Omental fat pad (tissue), 4 donors: ENCODE measurements around the gene SRBD1. TPM values are rescaled to one million over a fixed set of nuclear protein-coding genes. Genes with fewer than 3 reads are reported as not detected.
A peak's percentile ranks its signal among the peaks of the same experiment; 100 is the strongest.

Experiments
- ATAC-seq: fragments of 150-250 bp; one replicate; pipeline ENCODE4 v1.9.1; 2016; ENCODE audit warnings: mild to moderate bottlenecking, moderate library complexity; ENCODE audit not compliant: low FRiP score
- DNase-seq: peaks from one replicate; pipeline ENCODE4 v3.0.0-alpha.2; 2019; ENCODE audit warnings: low spot score
- total RNA-seq, 4 donors: library from RNA; depleted of rRNA; stranded (reverse); fragments of >200 nt; gene quantifications; one replicate each; pipeline ENCODE4 v1.1.0, GENCODE V29; 2016
- TF ChIP-seq, protein P1 (sequence below), 3 donors: fragments of 450-650 bp; IDR thresholded peaks; one replicate each; pipeline ENCODE4 v1.5.1; 2016 to 2017; ENCODE audit warnings: antibody characterized with exemption in 3 of 3, mild to moderate bottlenecking in 3 of 3, moderate library complexity in 2 of 3

SRBD1 gene
- total RNA-seq, 4 donors from 2014 or later: 10.3 to 36.4 (median 14.1) TPM

- ATAC-seq (no peak), DNase-seq (no peak)
- TF ChIP-seq, protein P1, sequence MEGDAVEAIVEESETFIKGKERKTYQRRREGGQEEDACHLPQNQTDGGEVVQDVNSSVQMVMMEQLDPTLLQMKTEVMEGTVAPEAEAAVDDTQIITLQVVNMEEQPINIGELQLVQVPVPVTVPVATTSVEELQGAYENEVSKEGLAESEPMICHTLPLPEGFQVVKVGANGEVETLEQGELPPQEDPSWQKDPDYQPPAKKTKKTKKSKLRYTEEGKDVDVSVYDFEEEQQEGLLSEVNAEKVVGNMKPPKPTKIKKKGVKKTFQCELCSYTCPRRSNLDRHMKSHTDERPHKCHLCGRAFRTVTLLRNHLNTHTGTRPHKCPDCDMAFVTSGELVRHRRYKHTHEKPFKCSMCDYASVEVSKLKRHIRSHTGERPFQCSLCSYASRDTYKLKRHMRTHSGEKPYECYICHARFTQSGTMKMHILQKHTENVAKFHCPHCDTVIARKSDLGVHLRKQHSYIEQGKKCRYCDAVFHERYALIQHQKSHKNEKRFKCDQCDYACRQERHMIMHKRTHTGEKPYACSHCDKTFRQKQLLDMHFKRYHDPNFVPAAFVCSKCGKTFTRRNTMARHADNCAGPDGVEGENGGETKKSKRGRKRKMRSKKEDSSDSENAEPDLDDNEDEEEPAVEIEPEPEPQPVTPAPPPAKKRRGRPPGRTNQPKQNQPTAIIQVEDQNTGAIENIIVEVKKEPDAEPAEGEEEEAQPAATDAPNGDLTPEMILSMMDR (IDR thresholded peaks at IDR 0.05): no peak
These were observed 151.2 kb downstream of the SRBD1 start for GRCh38 chr2:45459860-45460259.

- ATAC-seq: peak; percentile 75
These were observed 152.0 kb downstream of the SRBD1 start for GRCh38 chr2:45458909-45459563.

GRCh38 chr2:45457211-45457945, 153.7 kb downstream of the SRBD1 start:
- ATAC-seq: no peak
- TF ChIP-seq, protein P1 (IDR thresholded peaks at IDR 0.05): no peak
- no peak for DNase-seq

More at GRCh38 chr2:45458909-45459563, 152.0 kb downstream of the SRBD1 start:
- TF ChIP-seq, protein P1 (IDR thresholded peaks at IDR 0.05): no peak
- no peak for DNase-seq

DNA sequence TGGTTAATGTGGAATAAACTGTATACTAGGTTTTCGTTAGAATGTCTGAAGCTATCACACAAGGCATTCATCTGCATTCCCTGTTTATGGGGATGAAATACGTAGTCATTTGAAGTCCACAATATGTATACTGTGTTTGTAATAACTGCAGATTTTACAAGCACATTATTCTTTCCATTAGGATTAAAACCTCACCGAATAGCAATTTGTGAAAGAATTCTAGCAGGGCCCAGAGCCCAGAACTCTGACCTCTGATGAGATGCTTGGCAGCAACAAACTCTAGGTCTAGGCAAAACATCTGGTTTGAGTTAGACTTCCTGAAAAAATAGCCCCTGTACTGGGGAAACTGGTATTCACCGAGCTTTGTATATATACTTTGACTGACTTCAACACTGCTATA, 158.2 kb downstream of the SRBD1 start:
- no peak for ATAC-seq

GRCh38 chr2:45450634-45451033, 160.4 kb downstream of the SRBD1 start:
- DNase-seq (no peak), ATAC-seq (no peak)
- TF ChIP-seq, protein P1 (IDR thresholded peaks at IDR 0.05): no peak

More for the DNA sequence above, 158.2 kb downstream of the SRBD1 start:
- no peak for DNase-seq
- TF ChIP-seq, protein P1 (IDR thresholded peaks at IDR 0.05): no peak

GRCh38 chr2:45448217-45448616, 162.8 kb downstream of the SRBD1 start:
- DNase-seq (no peak), ATAC-seq (no peak)
- TF ChIP-seq, protein P1 (IDR thresholded peaks at IDR 0.05): no peak
